Rectal smooth muscle tissue (tissue), 1 donor: Measurements from ENCODE around the gene CDC20.

Experiments used
- H3K27ac ChIP-seq: one replicate; pipeline ENCODE4 v1.7.0; 2013; ENCODE audit warnings: low read depth, low read length, inconsistent platforms
- H3K27me3 ChIP-seq: one replicate; pipeline ENCODE4 v1.7.0; 2013; ENCODE audit warnings: low read length; ENCODE audit not compliant: control insufficient read depth, insufficient read depth
- H3K36me3 ChIP-seq: one replicate; pipeline ENCODE4 v1.7.0; 2013; ENCODE audit warnings: low read length; ENCODE audit not compliant: control insufficient read depth, insufficient read depth
- H3K4me1 ChIP-seq: one replicate; pipeline ENCODE4 v1.7.0; 2013; ENCODE audit warnings: low read length; ENCODE audit not compliant: control insufficient read depth, insufficient read depth
- H3K4me3 ChIP-seq: one replicate; pipeline ENCODE4 v1.7.0; 2013; ENCODE audit warnings: low read length
- H3K9ac ChIP-seq: one replicate; pipeline ENCODE4 v1.7.0; 2013; ENCODE audit warnings: low read length

CDC20 gene

GRCh38 chr1:43358746-43359693, at the start of gene CDC20:
CDC20 (plus strand) TSS chr1:43358981; CDS start chr1:43359216, 235 bp downstream.
- H3K27ac ChIP-seq: peak within 1 kb of the TSS; percentile 92
- H3K27me3 ChIP-seq: no peaks in the 10 kb centered on the region
- no peaks in the 10 kb centered on the region for H3K4me1 ChIP-seq
- H3K4me3 ChIP-seq: peak within 1 kb of the TSS; percentile 71
- peaks cover 12% of the 10 kb centered on the region for H3K36me3 ChIP-seq
- H3K9ac ChIP-seq: peak within 1 kb of the TSS; percentile 43

GRCh38 chr1:43309405-43310025, 49.3 kb upstream of the CDC20 start:
- Histone ChIP-seq H3K4me3 (no peak overlapping the region), H3K27ac (no peak overlapping the region), H3K27me3 (no peaks in the 10 kb centered on the region), H3K9ac (no peak overlapping the region), H3K4me1 (no peaks in the 10 kb centered on the region), H3K36me3 (no peaks in the 10 kb centered on the region)

GRCh38 chr1:43311521-43311920, 47.3 kb upstream of the CDC20 start:
- no peak overlapping the region for H3K4me3 ChIP-seq
- H3K9ac ChIP-seq: no peak overlapping the region
- no peaks in the 10 kb centered on the region for H3K4me1 ChIP-seq
- H3K27ac ChIP-seq: no peak overlapping the region
- H3K27me3 ChIP-seq: no peaks in the 10 kb centered on the region
- H3K36me3 ChIP-seq: no peaks in the 10 kb centered on the region

GRCh38 chr1:43312212-43312623, 46.6 kb upstream of the CDC20 start:
- Histone ChIP-seq H3K27me3 (no peaks in the 10 kb centered on the region), H3K4me3 (no peak overlapping the region), H3K4me1 (no peaks in the 10 kb centered on the region), H3K36me3 (no peaks in the 10 kb centered on the region), H3K9ac (no peak overlapping the region), H3K27ac (no peak overlapping the region)

- H3K36me3 ChIP-seq: no peaks in the 10 kb centered on the region
- no peaks in the 10 kb centered on the region for H3K4me1 ChIP-seq
- H3K27ac ChIP-seq: no peak overlapping the region
- no peaks in the 10 kb centered on the region for H3K27me3 ChIP-seq
- H3K4me3 ChIP-seq: no peak overlapping the region
- H3K9ac ChIP-seq: no peak overlapping the region
These were observed 45.9 kb upstream of the CDC20 start for GRCh38 chr1:43312663-43313515.

- Histone ChIP-seq H3K4me1 (no peaks in the 10 kb centered on the region), H3K9ac (no peak overlapping the region), H3K27me3 (no peaks in the 10 kb centered on the region), H3K27ac (no peak overlapping the region), H3K4me3 (no peak overlapping the region), H3K36me3 (no peaks in the 10 kb centered on the region)
These were observed 45.0 kb upstream of the CDC20 start for GRCh38 chr1:43313771-43314170.

GRCh38 chr1:43314233-43314632, 44.5 kb upstream of the CDC20 start:
- Histone ChIP-seq H3K27me3 (no peaks in the 10 kb centered on the region), H3K36me3 (no peaks in the 10 kb centered on the region), H3K4me3 (no peak overlapping the region), H3K27ac (no peak overlapping the region), H3K4me1 (no peaks in the 10 kb centered on the region), H3K9ac (no peak overlapping the region)

- no peak overlapping the region for H3K4me3 ChIP-seq
- H3K4me1 ChIP-seq: no peaks in the 10 kb centered on the region
- no peak overlapping the region for H3K27ac ChIP-seq
- no peaks in the 10 kb centered on the region for H3K27me3 ChIP-seq
- no peak overlapping the region for H3K9ac ChIP-seq
- no peaks in the 10 kb centered on the region for H3K36me3 ChIP-seq
These were observed 43.3 kb upstream of the CDC20 start for GRCh38 chr1:43315481-43315880.

GRCh38 chr1:43315963-43316737, 42.6 kb upstream of the CDC20 start:
- Histone ChIP-seq H3K27ac (no peak overlapping the region), H3K36me3 (no peaks in the 10 kb centered on the region), H3K27me3 (no peaks in the 10 kb centered on the region), H3K4me1 (no peaks in the 10 kb centered on the region), H3K9ac (no peak overlapping the region), H3K4me3 (no peak overlapping the region)

- Histone ChIP-seq H3K4me1 (no peaks in the 10 kb centered on the region), H3K9ac (no peak overlapping the region), H3K27me3 (no peaks in the 10 kb centered on the region), H3K36me3 (no peaks in the 10 kb centered on the region), H3K27ac (no peak overlapping the region), H3K4me3 (no peak overlapping the region)
These were observed 41.9 kb upstream of the CDC20 start for GRCh38 chr1:43316738-43317520.

GRCh38 chr1:43317817-43318471, 40.8 kb upstream of the CDC20 start:
- Histone ChIP-seq H3K27me3 (no peaks in the 10 kb centered on the region), H3K27ac (no peak overlapping the region), H3K4me3 (no peak overlapping the region), H3K36me3 (no peaks in the 10 kb centered on the region), H3K9ac (no peak overlapping the region), H3K4me1 (no peaks in the 10 kb centered on the region)
